C4-2B (cell line): ENCODE results near the gene RTN4R.

Experiments
- ZFX ChIP-seq: fragments of 450-650 bp; IDR thresholded peaks from 2 replicates; pipeline ENCODE4 v1.6.1; 2017
- TF ChIP-seq, protein P1 (sequence below): fragments of 450-650 bp; conservative IDR thresholded peaks from 2 replicates; pipeline ENCODE4 v1.5.1; 2017; ENCODE audit warnings: mild to moderate bottlenecking

- TF ChIP-seq, protein P1, sequence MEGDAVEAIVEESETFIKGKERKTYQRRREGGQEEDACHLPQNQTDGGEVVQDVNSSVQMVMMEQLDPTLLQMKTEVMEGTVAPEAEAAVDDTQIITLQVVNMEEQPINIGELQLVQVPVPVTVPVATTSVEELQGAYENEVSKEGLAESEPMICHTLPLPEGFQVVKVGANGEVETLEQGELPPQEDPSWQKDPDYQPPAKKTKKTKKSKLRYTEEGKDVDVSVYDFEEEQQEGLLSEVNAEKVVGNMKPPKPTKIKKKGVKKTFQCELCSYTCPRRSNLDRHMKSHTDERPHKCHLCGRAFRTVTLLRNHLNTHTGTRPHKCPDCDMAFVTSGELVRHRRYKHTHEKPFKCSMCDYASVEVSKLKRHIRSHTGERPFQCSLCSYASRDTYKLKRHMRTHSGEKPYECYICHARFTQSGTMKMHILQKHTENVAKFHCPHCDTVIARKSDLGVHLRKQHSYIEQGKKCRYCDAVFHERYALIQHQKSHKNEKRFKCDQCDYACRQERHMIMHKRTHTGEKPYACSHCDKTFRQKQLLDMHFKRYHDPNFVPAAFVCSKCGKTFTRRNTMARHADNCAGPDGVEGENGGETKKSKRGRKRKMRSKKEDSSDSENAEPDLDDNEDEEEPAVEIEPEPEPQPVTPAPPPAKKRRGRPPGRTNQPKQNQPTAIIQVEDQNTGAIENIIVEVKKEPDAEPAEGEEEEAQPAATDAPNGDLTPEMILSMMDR = no peak
- TF ChIP-seq ZFX = no peak
Observed at GRCh38 chr22:20198557-20199319, 69.4 kb downstream of the RTN4R start.
